K562 (cell line): ENCODE results near the gene RPRD1B. TPM values are rescaled to one million over a fixed set of nuclear protein-coding genes. Genes with fewer than 3 reads are reported as not detected.

Source experiments
- ATAC-seq: fragments of 200-7000 bp; cut with Tn5 transposase; 3 replicates; pipeline ENCODE4 v1.9.1; 2020; ENCODE audit warnings: moderate library complexity
- BruUV-seq: library from RNA; stranded (reverse); fragments of 400-500 nt; replicated peaks from 2 replicates; lab custom pipeline; 2021; lab: Mats Ljungman, UMichigan
- CTCF ChIA-PET: fragments of 300-600 bp; formaldehyde crosslinking; extraction: SDS; loops from one replicate; lab custom pipeline; 2021; ENCODE audit warnings: low intra/inter-chr PET ratio; lab: Yijun Ruan, JAX
- POLR2A ChIA-PET: fragments of 300-600, 350-650 bp; sonication (Branson Sonifier 250); formaldehyde crosslinking; extraction: SDS; loops from one replicate; lab custom pipeline; 2021; ENCODE audit warnings: antibody characterized with exemption, inconsistent platforms; lab: Yijun Ruan, JAX
- DNase-seq, 4 experiments: peaks; one replicate each; pipeline versions ENCODE4 v3.0.0 to v3.0.0-alpha.2; 2011 to 2018; ENCODE audit warnings: low spot score in 3 of 4, mixed read lengths in 3 of 4; ENCODE audit errors: extremely low read depth in 1 of 4
- FAIRE-seq: peaks from 2 replicates; lab custom pipeline; 2011; peaks lifted over from hg19 to GRCh38; lab: Jason Lieb, UNC
- H2AFZ ChIP-seq: 2 replicates; pipeline ENCODE4 v1.6.0; 2011; ENCODE audit warnings: low read depth, low read length, control low read depth, inconsistent platforms
- H3K27ac ChIP-seq: fragments of 200-600 bp; 3 replicates; pipeline ENCODE4 v1.8.0; 2011; ENCODE audit warnings: low read depth, mild to moderate bottlenecking, control low read depth, inconsistent platforms, low read length, moderate library complexity, mixed read lengths; ENCODE audit errors: extremely low read depth
- H3K27me3 ChIP-seq, 2 experiments: fragments of 300-600 bp in 1 of 2; 2 replicates in 1 of 2; 3 replicates in 1 of 2; pipeline versions ENCODE4 v1.6.0 to v1.8.0; 2011; ENCODE audit warnings: inconsistent platforms in 2 of 2, low read length in 2 of 2, mild to moderate bottlenecking in 1 of 2, mixed read lengths in 1 of 2, moderate library complexity in 1 of 2; ENCODE audit not compliant: control insufficient read depth in 2 of 2, insufficient read depth in 2 of 2
- H3K36me3 ChIP-seq: fragments of 300-600 bp; 3 replicates; pipeline ENCODE4 v1.8.0; 2011; ENCODE audit warnings: mild to moderate bottlenecking, low read length, inconsistent platforms; ENCODE audit not compliant: control insufficient read depth, insufficient read depth
- H3K4me1 ChIP-seq, 2 experiments: fragments of 200-600 bp in 1 of 2; replicated peaks in 1 of 2; 2 replicates in 1 of 2; 3 replicates in 1 of 2; pipeline versions ENCODE4 v1.5.1 to v1.8.0; 2011; ENCODE audit warnings: inconsistent platforms in 2 of 2, low read length in 2 of 2, mild to moderate bottlenecking in 1 of 2, mixed read lengths in 1 of 2, moderate library complexity in 1 of 2; ENCODE audit not compliant: control insufficient read depth in 2 of 2, insufficient read depth in 2 of 2
- H3K4me2 ChIP-seq: 2 replicates; pipeline ENCODE4 v1.6.1; 2011; ENCODE audit warnings: low read length, control low read depth, inconsistent platforms, mixed read lengths; ENCODE audit not compliant: insufficient read depth
- H3K4me3 ChIP-seq: fragments of 200-600 bp; sonication (generic), shearing (Covaris generic); 2 replicates; pipeline ENCODE4 v1.5.1; 2016; ENCODE audit warnings: control low read depth, inconsistent platforms
- H3K79me2 ChIP-seq: fragments of 200-600 bp; 3 replicates; pipeline ENCODE4 v1.8.0; 2011; ENCODE audit warnings: low read length, inconsistent platforms; ENCODE audit not compliant: control insufficient read depth, insufficient read depth
- H3K9ac ChIP-seq, 2 experiments: 2 replicates each; pipeline versions ENCODE4 v1.6.0 to v1.6.1; 2011; ENCODE audit warnings: low read depth in 2 of 2, low read length in 2 of 2, control low read depth in 1 of 2, inconsistent platforms in 1 of 2, mild to moderate bottlenecking in 1 of 2, mixed read lengths in 1 of 2; ENCODE audit not compliant: insufficient read depth in 1 of 2
- H3K9me1 ChIP-seq: one replicate; pipeline ENCODE4 v1.6.0; 2011; ENCODE audit warnings: inconsistent platforms, mild to moderate bottlenecking, low read length, moderate library complexity; ENCODE audit not compliant: control insufficient read depth, insufficient read depth
- H3K9me3 ChIP-seq: replicated peaks from 2 replicates; pipeline ENCODE4 v1.5.1; 2011; ENCODE audit warnings: low read depth, low read length, inconsistent platforms; ENCODE audit not compliant: control insufficient read depth, insufficient read depth
- H4K20me1 ChIP-seq: replicated peaks from 2 replicates; pipeline ENCODE4 v1.6.1; 2011; ENCODE audit warnings: low read length, inconsistent platforms, mixed read lengths; ENCODE audit not compliant: control insufficient read depth, insufficient read depth
- ADNP ChIP-seq: fragments of 200-800 bp; sonication (Bioruptor generic); IDR thresholded peaks from 2 replicates; pipeline ENCODE4 v1.6.1; 2016; ENCODE audit warnings: missing genetic modification characterization, missing compliant biosample characterization
- BCOR ChIP-seq: fragments of 450-650 bp; IDR thresholded peaks from 2 replicates; pipeline ENCODE4 v1.6.1; 2016
- CBX1 ChIP-seq: sonication (generic); IDR thresholded peaks from 2 replicates; pipeline ENCODE4 v1.6.1; 2016; ENCODE audit warnings: antibody characterized with exemption, low read depth, mild to moderate bottlenecking
- DEAF1 ChIP-seq: fragments of 450-650 bp; formaldehyde crosslinking; IDR thresholded peaks from 2 replicates; pipeline ENCODE4 v1.4.0; 2020; ENCODE audit warnings: mild to moderate bottlenecking, moderate library complexity
- ELF2 ChIP-seq: fragments of 250-450 bp; sonication (Bioruptor Pico); IDR thresholded peaks from 2 replicates; pipeline ENCODE4 v1.5.0; 2021; ENCODE audit warnings: mild to moderate bottlenecking
- FOXA3 ChIP-seq, 2 experiments: fragments of 450-650 bp in 1 of 2; sonication (generic) in 1 of 2; formaldehyde crosslinking; IDR thresholded peaks in 1 of 2; conservative IDR thresholded peaks in 1 of 2; 2 replicates each; pipeline versions ENCODE4 v1.4.0 to v1.8.0; 2020 to 2022; ENCODE audit warnings: mild to moderate bottlenecking in 2 of 2, missing genetic modification reagents in 1 of 2
- ILF3 ChIP-seq: fragments of 450-650 bp; IDR thresholded peaks from 2 replicates; pipeline ENCODE4 v1.6.1; 2018; ENCODE audit warnings: antibody characterized with exemption, mild to moderate bottlenecking, moderate library complexity, borderline replicate concordance
- KAT7 ChIP-seq: sonication (generic); formaldehyde crosslinking; IDR thresholded peaks from 2 replicates; pipeline ENCODE4 v1.8.0; 2022; ENCODE audit warnings: missing genetic modification reagents, mild to moderate bottlenecking, borderline replicate concordance
- KDM1A ChIP-seq, 2 experiments: fragments of 450-650 bp; IDR thresholded peaks; 2 replicates each; pipeline ENCODE4 v1.6.1; 2016; ENCODE audit warnings: mild to moderate bottlenecking in 2 of 2
- PPARD ChIP-seq: fragments of 250-450 bp; sonication (Bioruptor Pico); IDR thresholded peaks from 2 replicates; pipeline ENCODE4 v1.8.0; 2022; ENCODE audit warnings: inconsistent platforms, mild to moderate bottlenecking, moderate library complexity
- RBM25 ChIP-seq: fragments of 200-400 bp; formaldehyde crosslinking; IDR thresholded peaks from 2 replicates; pipeline ENCODE4 v1.6.1; 2018; ENCODE audit warnings: low read length, low read depth, moderate library complexity; ENCODE audit not compliant: severe bottlenecking
- RHOXF2B ChIP-seq: fragments of 250-450 bp; sonication (Bioruptor Pico); conservative IDR thresholded peaks from 2 replicates; pipeline ENCODE4 v1.5.1; 2021
- SMARCA5 ChIP-seq: fragments of 450-650 bp; IDR thresholded peaks from 2 replicates; pipeline ENCODE4 v1.6.1; 2016
- ZBTB33 ChIP-seq: sonication (generic); formaldehyde crosslinking; IDR thresholded peaks from 2 replicates; pipeline ENCODE4 v1.8.1; 2023; ENCODE audit warnings: mild to moderate bottlenecking, missing genetic modification reagents
- ZFP36 ChIP-seq: fragments of 150-350 bp; IDR thresholded peaks from 2 replicates; pipeline ENCODE4 v1.6.1; 2018; ENCODE audit warnings: low read length, low read depth; ENCODE audit not compliant: partially characterized antibody
- ZNF644 ChIP-seq: fragments of 200-800 bp; sonication (Bioruptor generic); IDR thresholded peaks from 2 replicates; pipeline ENCODE4 v1.6.1; 2016; ENCODE audit warnings: low read depth, missing genetic modification characterization, missing compliant biosample characterization
- ZNF699 ChIP-seq: fragments of 250-450 bp; sonication (Bioruptor Pico); IDR thresholded peaks from 2 replicates; pipeline ENCODE4 v1.8.0; 2021; ENCODE audit warnings: mild to moderate bottlenecking, moderate library complexity; ENCODE audit not compliant: insufficient replicate concordance
- WGBS: fragments of 100-300 bp; shearing (Covaris generic); methylation state at CpG from one replicate; pipeline ENCODE4 v1.1.6; 2016; ENCODE audit warnings: low coverage, mixed read lengths; ENCODE audit not compliant: insufficient coverage; ENCODE audit errors: missing lambda C conversion rate; 5-methylcytosine and 5-hydroxymethylcytosine counted together
- in situ Hi-C: fragments of 300-500 bp; cut with MboI; formaldehyde crosslinking; loops from 4 replicates; pipeline ENCODE4 v1.15.0; 2018; ENCODE audit warnings: inconsistent platforms, mixed read lengths
- intact Hi-C: fragments of 100-400 bp; cut with micrococcal nuclease; formaldehyde crosslinking; loops from 2 replicates; pipeline ENCODE4 v1.14.2; 2022
- polyA plus RNA-seq, 8 experiments: library from polyadenylated mRNA; depleted of rRNA in 4 of 8; stranded (reverse) in 5 of 8; unstranded in 3 of 8; fragments of >200 nt; fragmentation: Nextera tagmentation in 2 of 8; fragmentation: Illumina TruSeq in 1 of 8; extraction: Ambion mirVana in 2 of 8; extraction: Trizol in 1 of 8; gene quantifications; 2 replicates each; pipeline versions ENCODE4 v1.2.1 to v1.2.3, GENCODE V29; 2011 to 2014; ENCODE audit warnings: inconsistent platforms in 1 of 8, missing spikeins in 1 of 8
- total RNA-seq, 7 experiments: library from RNA; depleted of rRNA in 6 of 7; stranded (reverse); fragments of >200 nt in 6 of 7; fragmentation: Illumina TruSeq in 2 of 7; extraction: Trizol in 2 of 7; gene quantifications; 2 replicates each; pipeline versions ENCODE4 v1.2.1 to v1.2.3, GENCODE V29; 2011 to 2021; ENCODE audit warnings: low replicate concordance in 1 of 7

RPRD1B gene
- total and polyA plus RNA-seq, 9 of the 15 experiments (the other 6 are each of a cell fraction or from before 2014, with no cell fraction given): 5.5 to 43.0 (median 24.4) TPM

- no peak for FAIRE-seq
These were observed 104.0 kb downstream of the RPRD1B start for GRCh38 chr20:38137441-38138037.

More at GRCh38 chr20:38137441-38138037, 104.0 kb downstream of the RPRD1B start:
- ATAC-seq: no peak
- no peaks in the 10 kb centered on the region for H3K27me3 ChIP-seq
- POLR2A ChIA-PET: interaction anchor here (0.7 to 3.7 kb wide), 4 partner anchors 10 to 24 kb away, joined by 3 to 13 read pairs (median 3); no protein-coding TSS in a partner anchor
- 86% methylated on average over 11 of the region's 11 CpGs for WGBS
- intact Hi-C loops (no loop called here), in situ Hi-C loops (no loop called here)
- TF ChIP-seq KDM1A (IDR thresholded peaks at IDR 0.05): peak; percentile 28 to 43; a peak in 3 of 4 replicates
- TF ChIP-seq RHOXF2B (CRISPR knock-in tag): no peak
- TF ChIP-seq CBX1: 0 out of 2 replicates have a peak, but pooled peaks have one; percentile 23
- TF ChIP-seq RBM25: peak; percentile 90
- no peak for TF ChIP-seq ZNF699 (CRISPR knock-in tag)
- no peak for TF ChIP-seq KAT7
- TF ChIP-seq DEAF1 (CRISPR knock-in tag): no peak
- no peak for TF ChIP-seq ZNF644 (tag)
- no peak for TF ChIP-seq FOXA3 (CRISPR knock-in tag; conservative IDR thresholded peaks at IDR 0.05 in 1 of 2, IDR thresholded peaks at IDR 0.05 in 1 of 2)
- no peak for TF ChIP-seq PPARD (CRISPR knock-in tag)
- 0 out of 2 replicates have a peak, but pooled peaks have one; percentile 22 for TF ChIP-seq ZBTB33
- peak; percentile 88 for TF ChIP-seq BCOR
- peak; percentile 54 for TF ChIP-seq ZFP36
- TF ChIP-seq SMARCA5: peak; percentile 39; the same call in 1 of the 2 replicates
- no peak for TF ChIP-seq ILF3
- TF ChIP-seq ELF2: no peak
- TF ChIP-seq ADNP (tag): peak; percentile 65; the same call in 1 of the 2 replicates
- H3K9ac ChIP-seq: no peak overlapping the region
- no peak overlapping the region for H3K4me2 ChIP-seq
- H3K79me2 ChIP-seq: no peaks in the 10 kb centered on the region
- BruUV-seq: no TSS peak
- DNase-seq: no peak
- H3K9me3 ChIP-seq: no peaks in the 10 kb centered on the region
- no peak overlapping the region for H3K27ac ChIP-seq
- peaks cover 22 to 36% of the 10 kb centered on the region in 2 experiments for H3K4me1 ChIP-seq
- H3K4me3 ChIP-seq: no peak overlapping the region
- no peaks in the 10 kb centered on the region for H3K9me1 ChIP-seq
- H4K20me1 ChIP-seq: 0 out of 2 replicates have a peak, but pooled peaks cover 5% of the 10 kb centered on the region
- H3K36me3 ChIP-seq: peaks cover 80% of the 10 kb centered on the region; the same call in 2 of the 3 replicates
- no peak overlapping the region for H2AFZ ChIP-seq
- CTCF ChIA-PET: no interaction called here
